ENCODE results near the gene E4F1. TPM values are rescaled to one million over a fixed set of nuclear protein-coding genes. Genes with fewer than 3 reads are reported as not detected.

Gene E4F1
- total and polyA plus RNA-seq, 9 of the 15 experiments (the other 6 are each of a cell fraction or from before 2014, with no cell fraction given): 0.48 to 94.9 (median 20.4) TPM

- TF ChIP-seq NCOR1 (IDR thresholded peaks at IDR 0.05) (no peak), BCLAF1 (IDR thresholded peaks at IDR 0.05; ENCODE audit: borderline replicate concordance in 1 of 2, control insufficient read depth in 1 of 2, low read depth in 2 of 2, low read length in 1 of 2) (no peak), SAFB (IDR thresholded peaks at IDR 0.05; ENCODE audit: borderline replicate concordance, low read depth, low read length) (no peak), ZNF75A (CRISPR knock-in tag; IDR thresholded peaks at IDR 0.05) (no peak), BRF2 (IDR thresholded peaks at IDR 0.05; ENCODE audit: borderline replicate concordance, insufficient read depth, insufficient read length) (no peak), MAFF (IDR thresholded peaks at IDR 0.05; ENCODE audit: low read length) (no peak), MTA2 (IDR thresholded peaks at IDR 0.05; ENCODE audit: low read depth) (no peak), RB1 (IDR thresholded peaks at IDR 0.05; ENCODE audit: low read depth) (peak; percentile 91), TEAD2 (tag; IDR thresholded peaks at IDR 0.05) (no peak), RFX5 (IDR thresholded peaks at IDR 0.05; ENCODE audit: low read depth, low read length) (no peak), CHCHD3 (CRISPR knock-in tag; IDR thresholded peaks at IDR 0.05) (no peak), MYBL2 (IDR thresholded peaks at IDR 0.05; ENCODE audit: low read depth) (no peak), MYBL2 (CRISPR knock-in tag; IDR thresholded peaks at IDR 0.05; ENCODE audit: borderline replicate concordance) (no peak), ZNF324 (CRISPR knock-in tag; IDR thresholded peaks at IDR 0.05) (no peak), POLR2G (IDR thresholded peaks at IDR 0.05; ENCODE audit: low read depth, low read length) (peak; percentile 97), ZNF121 (CRISPR knock-in tag; conservative IDR thresholded peaks at IDR 0.05) (no peak), ADNP (tag; IDR thresholded peaks at IDR 0.05) (no peak), KLF1 (tag; IDR thresholded peaks at IDR 0.05) (no peak), FOS (IDR thresholded peaks at IDR 0.05; ENCODE audit: extremely low read depth, insufficient read length) (no peak), ZNF280A (IDR thresholded peaks at IDR 0.05; ENCODE audit: low read depth, partially characterized antibody) (no peak)
- TF ChIP-seq, protein P1, sequence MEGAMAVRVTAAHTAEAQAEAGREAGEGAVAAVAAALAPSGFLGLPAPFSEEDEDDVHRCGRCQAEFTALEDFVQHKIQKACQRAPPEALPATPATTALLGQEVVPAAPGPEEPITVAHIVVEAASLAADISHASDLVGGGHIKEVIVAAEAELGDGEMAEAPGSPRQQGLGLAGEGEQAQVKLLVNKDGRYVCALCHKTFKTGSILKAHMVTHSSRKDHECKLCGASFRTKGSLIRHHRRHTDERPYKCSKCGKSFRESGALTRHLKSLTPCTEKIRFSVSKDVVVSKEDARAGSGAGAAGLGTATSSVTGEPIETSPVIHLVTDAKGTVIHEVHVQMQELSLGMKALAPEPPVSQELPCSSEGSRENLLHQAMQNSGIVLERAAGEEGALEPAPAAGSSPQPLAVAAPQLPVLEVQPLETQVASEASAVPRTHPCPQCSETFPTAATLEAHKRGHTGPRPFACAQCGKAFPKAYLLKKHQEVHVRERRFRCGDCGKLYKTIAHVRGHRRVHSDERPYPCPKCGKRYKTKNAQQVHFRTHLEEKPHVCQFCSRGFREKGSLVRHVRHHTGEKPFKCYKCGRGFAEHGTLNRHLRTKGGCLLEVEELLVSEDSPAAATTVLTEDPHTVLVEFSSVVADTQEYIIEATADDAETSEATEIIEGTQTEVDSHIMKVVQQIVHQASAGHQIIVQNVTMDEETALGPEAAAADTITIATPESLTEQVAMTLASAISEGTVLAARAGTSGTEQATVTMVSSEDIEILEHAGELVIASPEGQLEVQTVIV (CRISPR knock-in tag; IDR thresholded peaks at IDR 0.05; ENCODE audit: borderline replicate concordance): peak; percentile 96
Measured at GRCh38 chr16:2223221-2223941, at the start of gene E4F1 (continued).

Data from K562 (cell line).